Adrenal gland (tissue), 5 donors: ENCODE results near the gene SPTBN4.

Source experiments
- CTCF ChIP-seq, 6 experiments: fragments of 450-650 bp in 4 of 6; fragments of 200-600 bp in 2 of 6; sonication (generic) in 1 of 6; IDR thresholded peaks; 1 replicate in 5 of 6; 2 replicates in 1 of 6; pipeline versions ENCODE4 v1.5.1 to v1.8.0; 2016 to 2021; ENCODE audit warnings: antibody characterized with exemption in 6 of 6, mild to moderate bottlenecking in 2 of 6, moderate library complexity in 1 of 6
- POLR2A ChIP-seq, 2 donors: fragments of 450-650 bp; IDR thresholded peaks; one replicate each; pipeline ENCODE4 v1.6.1; 2017; ENCODE audit warnings: antibody characterized with exemption in 2 of 2, mild to moderate bottlenecking in 2 of 2, moderate library complexity in 1 of 2
- donor health status: DM: no; HTN: no; CAD: no.

- TF ChIP-seq CTCF (IDR thresholded peaks at IDR 0.05) = no peak
- TF ChIP-seq POLR2A (IDR thresholded peaks at IDR 0.05) = no peak
Observed at GRCh38 chr19:40583283-40583682, 116.5 kb downstream of the SPTBN4 start.
